SK-N-SH treated with all-trans-retinoic acid at 6 μM for 48 hours (cell line): Measurements from ENCODE around the gene TMX4.

Source experiments
- ATAC-seq: fragments of 200-7000 bp; cut with Tn5 transposase; 3 replicates; pipeline ENCODE4 v1.9.1; 2020; ENCODE audit warnings: mild to moderate bottlenecking, moderate library complexity
- ARNTL ChIP-seq: fragments of 450-650 bp; formaldehyde crosslinking; IDR thresholded peaks from 2 replicates; pipeline ENCODE4 v1.5.0; 2020; ENCODE audit warnings: low read depth, mild to moderate bottlenecking, moderate library complexity, borderline replicate concordance
- BACH2 ChIP-seq: fragments of 250-450 bp; sonication (Bioruptor Pico); IDR thresholded peaks from 2 replicates; pipeline ENCODE4 v1.9.0; 2021; ENCODE audit warnings: mild to moderate bottlenecking, borderline replicate concordance
- CREB5 ChIP-seq: fragments of 250-450 bp; sonication (Bioruptor Pico); IDR thresholded peaks from 2 replicates; pipeline ENCODE4 v1.5.1; 2020; ENCODE audit warnings: low read depth, mild to moderate bottlenecking, moderate library complexity
- CSRNP3 ChIP-seq: fragments of 250-450 bp; sonication (Bioruptor Pico); IDR thresholded peaks from 2 replicates; pipeline ENCODE4 v1.5.1; 2021; ENCODE audit warnings: mild to moderate bottlenecking, moderate library complexity
- ESRRG ChIP-seq: fragments of 250-450 bp; sonication (Bioruptor Pico); IDR thresholded peaks from 2 replicates; pipeline ENCODE4 v1.6.1; 2021; ENCODE audit warnings: mild to moderate bottlenecking
- GLIS3 ChIP-seq: fragments of 250-450 bp; sonication (Bioruptor Pico); IDR thresholded peaks from 2 replicates; pipeline ENCODE4 v1.5.0; 2020; ENCODE audit warnings: mild to moderate bottlenecking, moderate library complexity
- ISL1 ChIP-seq: fragments of 250-450 bp; sonication (Bioruptor Pico); IDR thresholded peaks from 2 replicates; pipeline ENCODE4 v2.1.2; 2022; ENCODE audit warnings: mild to moderate bottlenecking, moderate library complexity
- OSR1 ChIP-seq: fragments of 250-450 bp; sonication (Bioruptor Pico); IDR thresholded peaks from 2 replicates; pipeline ENCODE4 v1.8.0; 2022; ENCODE audit warnings: moderate library complexity, mild to moderate bottlenecking, inconsistent platforms
- PATZ1 ChIP-seq: fragments of 250-450 bp; sonication (Bioruptor Pico); IDR thresholded peaks from 2 replicates; pipeline ENCODE4 v1.8.0; 2020; ENCODE audit warnings: mild to moderate bottlenecking, moderate library complexity, borderline replicate concordance
- POU6F1 ChIP-seq: fragments of 250-450 bp; sonication (Bioruptor Pico); IDR thresholded peaks from 2 replicates; pipeline ENCODE4 v1.8.0; 2021; ENCODE audit warnings: low read depth, mild to moderate bottlenecking, moderate library complexity, borderline replicate concordance
- PPARA ChIP-seq: fragments of 250-450 bp; sonication (Bioruptor Pico); IDR thresholded peaks from 2 replicates; pipeline ENCODE4 v1.5.0; 2020; ENCODE audit warnings: mild to moderate bottlenecking, borderline replicate concordance
- RARB ChIP-seq: fragments of 250-450 bp; sonication (Bioruptor Pico); IDR thresholded peaks from 2 replicates; pipeline ENCODE4 v1.8.0; 2021; ENCODE audit warnings: mild to moderate bottlenecking, moderate library complexity
- TCF4 ChIP-seq: fragments of 250-450 bp; sonication (Bioruptor Pico); IDR thresholded peaks from 2 replicates; pipeline ENCODE4 v1.8.0; 2021; ENCODE audit warnings: mild to moderate bottlenecking, moderate library complexity, borderline replicate concordance
- TOX ChIP-seq: fragments of 250-450 bp; sonication (Bioruptor Pico); IDR thresholded peaks from 2 replicates; pipeline ENCODE4 v1.8.0; 2021; ENCODE audit warnings: mild to moderate bottlenecking, moderate library complexity, borderline replicate concordance
- TSHZ2 ChIP-seq: fragments of 250-450 bp; sonication (Bioruptor Pico); IDR thresholded peaks from 2 replicates; pipeline ENCODE4 v1.5.0; 2020; ENCODE audit warnings: mild to moderate bottlenecking, moderate library complexity
- ZC3H10 ChIP-seq: fragments of 250-450 bp; sonication (Bioruptor Pico); IDR thresholded peaks from 2 replicates; pipeline ENCODE4 v1.5.1; 2021; ENCODE audit warnings: mild to moderate bottlenecking, moderate library complexity
- ZFP3 ChIP-seq: fragments of 250-450 bp; sonication (Bioruptor Pico); IDR thresholded peaks from 2 replicates; pipeline ENCODE4 v1.5.0; 2020; ENCODE audit warnings: mild to moderate bottlenecking, moderate library complexity
- ZFP30 ChIP-seq: fragments of 450-650 bp; formaldehyde crosslinking; IDR thresholded peaks from 2 replicates; pipeline ENCODE4 v1.5.0; 2022; ENCODE audit warnings: mild to moderate bottlenecking, moderate library complexity
- ZNF565 ChIP-seq: fragments of 450-650 bp; formaldehyde crosslinking; conservative IDR thresholded peaks from 2 replicates; pipeline ENCODE4 v1.5.0; 2020; ENCODE audit warnings: low read depth, mild to moderate bottlenecking, moderate library complexity
- ZNF70 ChIP-seq: fragments of 450-650 bp; formaldehyde crosslinking; IDR thresholded peaks from 2 replicates; pipeline ENCODE4 v1.5.0; 2020; ENCODE audit warnings: mild to moderate bottlenecking, moderate library complexity
- ZNF8 ChIP-seq: fragments of 450-650 bp; formaldehyde crosslinking; IDR thresholded peaks from 2 replicates; pipeline ENCODE4 v1.5.0; 2020; ENCODE audit warnings: mild to moderate bottlenecking, moderate library complexity

Gene TMX4

GRCh38 chr20:7938058-7938457 is 81.5 kb downstream of the TMX4 start:
- ATAC-seq = no peak
- TF ChIP-seq ZNF70 (no peak), ZNF565 (CRISPR knock-in tag) (no peak), ZFP30 (CRISPR knock-in tag) (no peak), PATZ1 (CRISPR knock-in tag) (no peak), TSHZ2 (CRISPR knock-in tag) (no peak), ISL1 (CRISPR knock-in tag) (no peak), ZC3H10 (CRISPR knock-in tag) (no peak), RARB (no peak), CREB5 (CRISPR knock-in tag) (no peak), ARNTL (no peak), ZNF8 (CRISPR knock-in tag) (no peak), TCF4 (no peak), GLIS3 (CRISPR knock-in tag) (no peak)

GRCh38 chr20:7937328-7937727 is 82.2 kb downstream of the TMX4 start:
- TF ChIP-seq POU6F1 (CRISPR knock-in tag) (no peak), ISL1 (CRISPR knock-in tag) (no peak), TCF4 (no peak), RARB (no peak), ZC3H10 (CRISPR knock-in tag) (no peak)

GRCh38 chr20:7935027-7935551 is 84.5 kb downstream of the TMX4 start:
- no peak for ATAC-seq
- TF ChIP-seq CSRNP3 (CRISPR knock-in tag) (no peak), ZNF565 (CRISPR knock-in tag) (no peak), BACH2 (CRISPR knock-in tag) (no peak), ZNF70 (no peak), ARNTL (no peak), ESRRG (CRISPR knock-in tag) (no peak), PPARA (no peak), ZFP3 (no peak), PATZ1 (CRISPR knock-in tag) (no peak), ZC3H10 (CRISPR knock-in tag) (no peak), CREB5 (CRISPR knock-in tag) (no peak), GLIS3 (CRISPR knock-in tag) (no peak), TOX (no peak), OSR1 (CRISPR knock-in tag) (no peak)

More at GRCh38 chr20:7937328-7937727, 82.2 kb downstream of the TMX4 start:
- ATAC-seq = no peak
